Body of pancreas (tissue), 4 donors: Measurements from ENCODE around the gene TMEM82. TPM values are rescaled to one million over a fixed set of nuclear protein-coding genes. Genes with fewer than 3 reads are reported as not detected.
"Not testable (repeated sequence)": the region's sequence is repeated elsewhere in the genome, so short reads cannot be mapped to it uniquely, and the experiment has no call there.

Experiments
- ATAC-seq: fragments of 150-250 bp; one replicate; pipeline ENCODE4 v1.9.1; 2016
- DNase-seq, 4 donors: peaks; one replicate each; pipeline ENCODE4 v3.0.0-alpha.2; 2019
- H3K27ac ChIP-seq, 4 donors: fragments of 200-600 bp; sonication (generic); 1 replicate in 3 of 4; 2 replicates in 1 of 4; pipeline versions ENCODE4 v1.5.1 to v1.6.1; 2016 to 2019; ENCODE audit warnings: mild to moderate bottlenecking in 1 of 4, mixed read lengths in 1 of 4, moderate library complexity in 1 of 4
- H3K27me3 ChIP-seq, 2 donors: fragments of 200-600 bp; sonication (generic); one replicate each; pipeline ENCODE4 v1.6.0; 2016; ENCODE audit warnings: mild to moderate bottlenecking in 1 of 2
- H3K36me3 ChIP-seq, 2 donors: fragments of 200-600 bp; sonication (generic); replicated peaks in 1 of 2; 2 replicates each; pipeline ENCODE4 v1.5.1; 2016; ENCODE audit warnings: low read depth in 2 of 2; ENCODE audit not compliant: insufficient read depth in 1 of 2
- H3K4me1 ChIP-seq: fragments of 200-600 bp; sonication (generic); one replicate; pipeline ENCODE4 v1.6.0; 2016
- H3K4me3 ChIP-seq, 2 donors: fragments of 200-600 bp; sonication (generic); 1 replicate in 1 of 2; 2 replicates in 1 of 2; pipeline ENCODE4 v1.5.1; 2016 to 2019
- H3K9me3 ChIP-seq, 3 donors: fragments of 200-600 bp; sonication (generic); 1 replicate in 2 of 3; 2 replicates in 1 of 3; pipeline ENCODE4 v1.5.1; 2016
- CTCF ChIP-seq, 7 experiments: fragments of 450-650 bp in 4 of 7; fragments of 200-600 bp in 3 of 7; sonication (generic) in 3 of 7; IDR thresholded peaks; one replicate each; pipeline ENCODE4 v1.5.1; 2016 to 2019; ENCODE audit warnings: antibody characterized with exemption in 7 of 7
- POLR2A ChIP-seq, 3 donors: fragments of 450-650 bp; IDR thresholded peaks; one replicate each; pipeline ENCODE4 v1.6.1; 2016; ENCODE audit warnings: antibody characterized with exemption in 3 of 3, mild to moderate bottlenecking in 2 of 3
- WGBS, 2 donors: methylation state at CpG; one replicate each; pipeline ENCODE4 v1.1.5; 2017; 5-methylcytosine and 5-hydroxymethylcytosine counted together
- intact Hi-C: fragments of 100-400 bp; cut with DNase I; formaldehyde crosslinking; loops from one replicate; pipeline ENCODE4 v1.15.1; 2023
- total RNA-seq, 2 donors: library from RNA; depleted of rRNA; stranded (reverse); fragments of >200 nt; gene quantifications; one replicate each; pipeline ENCODE4 v1.1.0, GENCODE V29; 2016

TMEM82 gene
- not detected for total RNA-seq

GRCh38 chr1:15742339-15742801 is at the start of gene TMEM82:
TMEM82 (plus strand) TSS chr1:15742499; CDS start chr1:15742560, 61 bp downstream.
- ATAC-seq (no peak), DNase-seq (peak in 1 of 4 donors; percentile 16)
- Histone ChIP-seq H3K4me1 (peaks cover 29% of the 10 kb centered on the region), H3K27ac (no peak within 1 kb of the TSS), H3K9me3 (no peaks in the 10 kb centered on the region), H3K4me3 (no peak within 1 kb of the TSS), H3K36me3 (no peaks in the 10 kb centered on the region), H3K27me3 (no peaks in the 10 kb centered on the region)
- TF ChIP-seq POLR2A (IDR thresholded peaks at IDR 0.05) (no peak), CTCF (IDR thresholded peaks at IDR 0.05) (no peak)
- 34 to 39% methylated on average over 13 to 14 of the region's 14 CpGs for WGBS, 2 donors
- intact Hi-C loops, result loop anchor here (10.0 kb wide), 1 partner anchor 148 kb away; no protein-coding TSS in a partner anchor

- Histone ChIP-seq H3K27ac (no peak overlapping the region), H3K9me3 (no peaks in the 10 kb centered on the region), H3K4me3 (no peak overlapping the region), H3K36me3 (no peaks in the 10 kb centered on the region), H3K27me3 (no peaks in the 10 kb centered on the region), H3K4me1 (no peaks in the 10 kb centered on the region)
- WGBS, 2 donors, result 87 to 89% methylated on average over 5 of the region's 5 CpGs
- DNase-seq, result no peak
- TF ChIP-seq POLR2A (IDR thresholded peaks at IDR 0.05), result no peak
- TF ChIP-seq CTCF (IDR thresholded peaks at IDR 0.05), result no peak
- intact Hi-C loops, result no loop called here
- no peak for ATAC-seq
Measured at GRCh38 chr1:15693371-15693770, 48.9 kb upstream of the TMEM82 start.

- 55 to 72% methylated on average over 10 of the region's 10 CpGs for WGBS, 2 donors
- ATAC-seq, result no peak
- Histone ChIP-seq H3K36me3 (no peaks in the 10 kb centered on the region), H3K27me3 (no peaks in the 10 kb centered on the region), H3K4me3 (no peak overlapping the region), H3K9me3 (no peaks in the 10 kb centered on the region), H3K4me1 (no peaks in the 10 kb centered on the region), H3K27ac (peak overlapping the region in 1 of 4 donors; percentile 13)
- peak in 1 of 4 donors; percentile 34 for DNase-seq
- intact Hi-C loops, result no loop called here
- TF ChIP-seq POLR2A (IDR thresholded peaks at IDR 0.05) (no peak), CTCF (IDR thresholded peaks at IDR 0.05) (no peak)
Measured at GRCh38 chr1:15696956-15697521, 45.3 kb upstream of the TMEM82 start.

- no peaks in the 10 kb centered on the region for H3K9me3 ChIP-seq
- no peak overlapping the region for H3K27ac ChIP-seq
- H3K36me3 ChIP-seq, result no peaks in the 10 kb centered on the region
- peaks cover 6% of the 10 kb centered on the region for H3K4me1 ChIP-seq
- intact Hi-C loops, result no loop called here
- H3K27me3 ChIP-seq, result no peaks in the 10 kb centered on the region
- DNase-seq, result no peak
- TF ChIP-seq CTCF (IDR thresholded peaks at IDR 0.05) (no peak), POLR2A (IDR thresholded peaks at IDR 0.05) (no peak)
- no peak for ATAC-seq
- H3K4me3 ChIP-seq, result no peak overlapping the region
- 98 to 100% methylated on average over 2 of the region's 2 CpGs for WGBS, 2 donors
Measured at GRCh38 chr1:15698201-15698600, 44.1 kb upstream of the TMEM82 start.

GRCh38 chr1:15699321-15699720 is 43.0 kb upstream of the TMEM82 start:
- DNase-seq, H3K36me3 ChIP-seq, H3K9me3 ChIP-seq, H3K27me3 ChIP-seq, intact Hi-C loops, H3K27ac ChIP-seq, H3K4me3 ChIP-seq, ATAC-seq: not testable (repeated sequence)
- peaks cover 14% of the 10 kb centered on the region for H3K4me1 ChIP-seq
- 85 to 90% methylated on average over 4 of the region's 4 CpGs for WGBS, 2 donors
